HG02678 (cell line): ENCODE data around the gene PRAMEF11.

Experiments
- ATAC-seq: cut with Tn5 transposase; IDR thresholded peaks from one replicate; pipeline ENCODE4 v1.9.1; 2021; ENCODE audit warnings: mild to moderate bottlenecking, moderate library complexity; ENCODE audit not compliant: unreplicated experiment

Gene PRAMEF11

DNA sequence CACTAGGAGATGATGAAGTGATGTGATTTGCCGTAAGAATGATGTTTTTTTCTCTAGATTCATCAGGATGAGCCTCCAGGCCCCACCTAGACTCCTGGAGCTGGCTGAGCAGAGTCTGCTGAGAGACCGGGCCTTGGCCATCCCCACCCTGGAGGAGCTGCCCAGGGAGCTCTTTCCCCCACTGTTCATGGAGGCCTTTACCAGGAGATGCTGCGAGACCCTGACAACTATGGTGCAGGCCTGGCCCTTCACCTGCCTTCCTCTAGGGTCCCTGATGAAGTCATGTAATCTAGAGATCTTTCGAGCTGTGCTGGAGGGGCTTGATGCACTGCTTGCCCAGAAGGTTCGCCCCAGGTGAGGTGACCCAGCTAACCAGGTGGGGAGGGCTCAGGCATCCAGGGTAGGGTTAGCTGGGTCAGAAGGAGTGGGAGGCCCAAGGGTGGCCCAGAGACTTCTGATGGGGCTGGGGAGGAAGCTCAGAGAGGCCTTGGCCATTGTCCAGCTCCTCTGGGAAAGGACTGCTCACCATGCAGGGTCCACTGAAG lies 56.3 kb downstream of the PRAMEF11 start:
- no peak for ATAC-seq
